HG02588 (cell line): ENCODE results near the gene SCARF2.
"Not testable (repeated sequence)": the region's sequence is repeated elsewhere in the genome, so short reads cannot be mapped to it uniquely, and the experiment has no call there.

ENCODE experiments used
- ATAC-seq: cut with Tn5 transposase; IDR thresholded peaks from one replicate; pipeline ENCODE4 v1.9.1; 2021; ENCODE audit warnings: mild to moderate bottlenecking, moderate library complexity; ENCODE audit not compliant: unreplicated experiment

Gene SCARF2

DNA sequence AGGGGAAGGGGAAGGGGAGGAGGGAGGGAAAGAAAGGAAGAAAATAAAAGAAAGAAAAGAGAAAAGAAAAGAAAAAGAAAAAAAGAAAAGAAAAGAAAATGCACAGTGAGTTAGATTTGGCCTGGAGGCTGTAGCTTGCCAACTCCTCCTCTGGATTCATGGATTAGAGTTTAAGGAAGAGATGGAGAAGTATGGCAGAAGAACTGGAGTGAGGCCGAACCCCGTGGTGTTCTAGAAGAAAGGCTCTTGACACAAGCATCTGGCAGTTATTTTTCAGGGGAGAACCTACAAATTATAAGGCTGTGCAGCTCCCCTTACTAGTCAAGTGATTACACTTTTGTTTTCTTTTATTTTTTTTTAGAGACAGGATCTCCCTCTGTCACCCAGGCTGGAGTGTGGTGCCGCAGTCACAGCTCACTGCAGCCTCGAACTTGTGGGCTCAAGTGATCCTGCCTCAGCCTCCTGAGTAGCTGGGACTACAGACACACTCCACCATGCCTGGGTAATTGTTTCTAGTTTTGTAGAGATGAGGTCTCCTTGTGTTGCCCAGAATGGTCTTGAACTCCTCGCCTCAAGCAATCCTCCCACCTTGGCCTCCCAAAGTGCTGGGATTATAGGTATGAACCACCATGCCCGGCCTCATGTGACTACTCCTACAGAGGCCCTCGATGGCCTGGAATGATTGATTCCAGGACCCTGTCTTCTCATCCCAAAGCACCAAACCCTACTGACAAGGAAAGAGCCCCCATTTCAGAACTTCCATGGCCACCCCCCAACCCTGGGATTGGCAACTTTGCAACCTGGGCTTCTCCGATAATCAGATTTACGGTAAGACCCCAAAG is 24.2 kb downstream of the SCARF2 start:
- ATAC-seq: no peak

DNA sequence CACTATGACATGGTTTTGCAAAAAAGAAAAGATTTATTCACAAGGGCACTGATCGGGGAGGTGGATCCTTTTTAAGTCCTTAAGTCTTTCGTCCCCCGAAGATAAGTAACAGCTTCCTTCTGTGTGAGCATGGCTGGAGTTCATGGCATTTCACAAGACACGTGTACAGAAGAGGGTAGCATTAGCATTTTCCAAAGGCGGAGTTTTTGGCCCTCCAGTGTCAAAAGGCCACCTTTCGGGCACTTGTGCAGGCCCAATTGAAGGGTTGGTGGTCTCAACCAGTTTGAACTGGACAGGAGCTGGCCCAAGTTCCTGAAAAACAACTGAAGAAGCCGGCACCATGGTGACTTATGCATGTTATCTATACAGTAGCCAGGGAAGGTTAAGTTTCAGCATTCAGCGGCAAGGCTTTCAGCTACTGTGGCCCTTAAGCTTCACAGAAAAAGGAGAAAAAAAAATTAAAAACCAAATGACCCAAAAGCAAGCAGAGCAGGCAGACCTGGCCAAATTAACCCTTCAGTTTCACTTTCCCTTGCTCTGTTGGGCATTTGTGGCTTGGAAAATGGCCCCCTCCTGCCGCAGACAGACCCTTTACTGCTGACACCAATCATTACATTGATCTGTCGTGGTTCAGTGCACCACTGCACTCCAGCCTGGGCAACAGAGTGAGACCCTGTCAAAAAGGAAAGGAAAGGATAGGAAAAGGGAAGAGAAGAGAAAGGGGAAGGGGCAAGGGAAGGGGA is 25.0 kb downstream of the SCARF2 start:
- no peak for ATAC-seq

DNA sequence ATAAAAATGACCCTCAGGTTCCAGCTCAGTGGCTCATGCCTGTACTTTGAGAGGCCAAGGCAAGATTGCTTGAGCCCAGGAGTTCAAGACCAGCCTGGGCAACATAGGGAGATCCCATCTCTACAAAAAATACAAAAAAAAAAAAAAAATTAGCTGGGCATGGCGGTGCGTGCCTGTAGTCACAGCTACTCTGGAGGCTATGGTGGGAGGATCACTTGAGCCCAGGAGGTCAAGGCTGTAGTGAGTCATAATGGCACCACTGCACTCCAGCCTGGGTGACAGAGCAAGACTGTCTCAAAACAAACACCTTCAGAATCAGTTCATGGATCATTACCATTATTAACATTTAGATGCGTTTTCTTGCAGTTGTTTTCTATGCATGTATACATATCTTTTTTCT is 28.2 kb downstream of the SCARF2 start:
- not testable (repeated sequence) for ATAC-seq

DNA sequence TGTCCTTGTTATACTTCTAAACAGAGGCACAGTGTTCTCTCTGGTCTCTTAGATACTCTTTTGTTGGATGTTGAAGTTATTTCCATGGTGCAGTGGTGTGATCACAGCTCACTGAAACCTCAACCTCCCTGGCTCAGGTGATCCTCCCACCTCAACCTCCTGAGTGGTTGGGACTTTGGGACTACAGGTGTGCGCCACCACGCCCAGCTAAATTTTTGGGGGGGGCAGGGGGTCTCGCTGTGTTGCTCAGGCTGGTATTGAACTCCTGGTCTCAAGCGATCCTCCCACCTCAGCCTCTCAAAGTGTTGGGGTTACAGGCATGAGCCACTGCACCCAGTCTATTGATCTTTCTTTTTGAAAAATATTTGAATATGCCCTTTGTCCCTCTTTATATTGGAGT is 28.7 kb downstream of the SCARF2 start:
- no peak for ATAC-seq

DNA sequence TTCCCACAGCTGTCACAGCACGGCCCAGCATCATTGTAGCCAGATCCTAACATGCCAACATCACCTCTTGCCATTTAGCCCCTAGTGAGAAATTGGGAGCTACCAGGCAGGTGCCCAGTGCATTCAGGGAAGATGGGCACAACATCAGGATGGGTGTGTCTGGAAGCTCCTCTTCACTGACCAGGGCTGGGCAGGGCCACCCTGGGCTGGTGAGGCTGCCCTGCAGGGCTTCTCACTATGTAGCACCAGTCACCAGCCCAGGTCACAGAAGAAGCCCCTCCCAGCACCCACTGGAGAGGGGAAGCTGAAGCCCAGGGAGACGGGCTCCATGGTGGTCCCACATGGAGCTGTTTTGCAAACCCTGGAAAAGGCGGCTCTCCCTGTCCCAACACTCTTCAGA is 29.8 kb downstream of the SCARF2 start:
- ATAC-seq: no peak

DNA sequence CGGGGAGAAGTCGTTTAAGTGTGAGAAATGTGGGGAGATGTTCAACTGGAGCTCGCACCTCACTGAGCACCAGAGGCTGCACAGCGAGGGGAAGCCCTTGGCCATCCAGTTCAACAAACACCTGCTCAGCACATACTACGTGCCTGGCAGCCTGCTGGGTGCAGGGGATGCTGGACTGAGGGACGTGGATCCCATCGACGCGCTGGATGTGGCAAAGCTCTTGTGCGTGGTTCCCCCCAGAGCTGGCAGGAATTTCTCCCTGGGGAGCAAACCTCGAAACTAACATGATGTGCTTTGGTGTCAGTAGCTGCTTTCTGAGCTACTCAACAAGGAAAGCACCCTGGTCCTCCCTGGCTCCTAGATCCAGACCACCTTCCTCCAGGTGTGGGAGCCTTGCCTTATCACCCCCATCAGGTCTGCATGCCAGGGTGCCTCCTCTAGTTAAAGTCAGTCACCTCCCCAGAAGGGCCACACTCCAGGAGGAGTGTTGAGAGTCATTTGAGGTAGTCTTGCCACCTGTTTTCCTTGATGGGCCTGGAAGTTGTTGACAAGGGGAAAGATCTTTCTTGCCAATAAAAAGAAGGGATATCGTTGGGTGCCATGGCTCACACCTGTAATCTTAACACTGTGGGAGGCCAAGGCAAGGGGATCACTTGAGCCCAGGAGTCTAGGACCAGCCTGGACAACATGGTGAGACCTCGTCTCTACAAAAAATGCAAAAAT is 30.8 kb downstream of the SCARF2 start:
- ATAC-seq: no peak

DNA sequence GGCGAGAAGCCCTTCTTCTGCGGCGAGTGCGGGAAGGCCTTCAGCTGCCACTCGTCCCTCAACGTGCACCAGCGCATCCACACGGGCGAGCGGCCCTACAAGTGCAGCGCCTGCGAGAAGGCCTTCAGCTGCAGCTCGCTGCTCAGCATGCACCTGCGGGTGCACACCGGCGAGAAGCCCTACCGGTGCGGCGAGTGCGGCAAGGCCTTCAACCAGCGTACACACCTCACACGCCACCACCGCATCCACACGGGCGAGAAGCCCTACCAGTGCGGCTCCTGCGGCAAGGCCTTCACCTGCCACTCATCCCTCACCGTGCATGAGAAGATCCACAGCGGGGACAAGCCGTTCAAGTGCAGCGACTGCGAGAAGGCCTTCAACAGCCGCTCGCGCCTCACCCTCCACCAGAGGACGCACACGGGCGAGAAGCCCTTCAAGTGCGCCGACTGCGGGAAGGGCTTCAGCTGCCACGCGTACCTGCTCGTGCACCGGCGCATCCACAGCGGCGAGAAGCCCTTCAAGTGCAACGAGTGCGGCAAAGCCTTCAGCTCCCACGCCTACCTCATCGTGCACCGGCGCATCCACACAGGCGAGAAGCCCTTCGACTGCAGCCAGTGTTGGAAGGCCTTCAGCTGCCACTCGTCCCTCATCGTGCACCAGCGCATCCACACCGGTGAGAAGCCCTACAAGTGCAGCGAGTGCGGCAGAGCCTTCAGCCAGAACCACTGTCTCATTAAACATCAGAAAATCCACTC is 31.5 kb downstream of the SCARF2 start:
- ATAC-seq: no peak

DNA sequence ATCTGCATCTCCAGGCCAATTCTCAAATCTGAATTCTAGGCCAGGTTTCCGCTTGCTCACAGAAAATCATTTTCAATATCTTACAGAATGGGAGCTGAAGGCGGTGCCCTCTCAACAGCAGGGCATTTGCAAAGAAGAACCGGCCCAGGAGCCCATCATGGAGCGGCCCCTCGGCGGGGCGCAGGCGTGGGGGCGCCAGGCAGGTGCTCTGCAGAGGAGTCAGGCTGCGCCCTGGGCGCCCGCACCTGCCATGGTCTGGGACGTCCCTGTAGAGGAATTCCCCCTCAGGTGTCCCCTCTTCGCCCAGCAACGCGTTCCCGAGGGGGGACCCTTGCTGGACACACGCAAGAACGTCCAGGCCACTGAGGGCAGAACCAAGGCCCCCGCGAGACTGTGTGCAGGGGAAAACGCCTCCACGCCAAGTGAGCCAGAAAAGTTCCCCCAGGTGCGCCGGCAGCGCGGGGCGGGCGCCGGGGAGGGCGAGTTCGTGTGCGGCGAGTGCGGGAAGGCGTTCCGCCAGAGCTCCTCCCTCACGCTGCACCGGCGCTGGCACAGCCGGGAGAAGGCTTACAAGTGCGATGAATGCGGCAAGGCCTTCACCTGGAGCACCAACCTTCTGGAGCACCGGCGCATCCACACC is 32.2 kb downstream of the SCARF2 start:
- ATAC-seq: no peak

DNA sequence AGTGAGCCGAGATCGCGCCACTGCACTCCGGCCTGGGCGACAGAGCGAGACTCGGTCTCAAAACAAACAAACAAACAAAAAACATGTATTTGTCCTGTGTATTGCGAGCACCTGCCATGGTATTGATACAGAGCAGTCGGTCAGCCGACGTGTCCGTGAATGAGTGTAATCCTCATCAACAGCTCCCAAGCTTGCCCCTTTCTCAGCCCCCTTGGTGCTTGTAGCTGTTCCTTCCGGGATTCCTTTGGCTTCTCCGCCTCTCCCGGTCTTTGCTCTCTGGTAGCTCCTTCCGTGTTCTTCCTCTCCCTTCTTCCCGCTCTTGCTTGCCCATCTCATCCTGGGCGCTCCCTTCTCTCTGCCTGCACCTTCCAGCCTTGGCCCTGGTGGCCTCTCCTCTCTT is 32.7 kb downstream of the SCARF2 start:
- ATAC-seq: no peak

DNA sequence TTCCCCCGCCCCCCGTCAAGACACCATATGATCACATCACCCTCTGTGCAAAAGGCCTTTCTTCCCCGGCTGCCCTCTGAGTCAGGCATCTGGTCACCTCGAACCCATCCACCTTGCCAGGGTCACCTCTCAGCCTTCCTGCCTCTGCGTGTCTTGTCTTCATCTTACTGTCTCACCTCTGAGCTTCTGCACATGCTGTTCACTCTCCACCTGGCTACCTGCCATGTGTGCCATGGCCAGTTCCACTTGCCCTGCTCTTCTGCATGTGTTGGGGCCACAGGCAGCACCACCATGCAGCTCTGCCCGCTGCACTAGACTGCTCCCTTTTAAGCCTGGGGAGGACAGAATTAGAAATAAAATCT is 33.9 kb downstream of the SCARF2 start:
- ATAC-seq: no peak

DNA sequence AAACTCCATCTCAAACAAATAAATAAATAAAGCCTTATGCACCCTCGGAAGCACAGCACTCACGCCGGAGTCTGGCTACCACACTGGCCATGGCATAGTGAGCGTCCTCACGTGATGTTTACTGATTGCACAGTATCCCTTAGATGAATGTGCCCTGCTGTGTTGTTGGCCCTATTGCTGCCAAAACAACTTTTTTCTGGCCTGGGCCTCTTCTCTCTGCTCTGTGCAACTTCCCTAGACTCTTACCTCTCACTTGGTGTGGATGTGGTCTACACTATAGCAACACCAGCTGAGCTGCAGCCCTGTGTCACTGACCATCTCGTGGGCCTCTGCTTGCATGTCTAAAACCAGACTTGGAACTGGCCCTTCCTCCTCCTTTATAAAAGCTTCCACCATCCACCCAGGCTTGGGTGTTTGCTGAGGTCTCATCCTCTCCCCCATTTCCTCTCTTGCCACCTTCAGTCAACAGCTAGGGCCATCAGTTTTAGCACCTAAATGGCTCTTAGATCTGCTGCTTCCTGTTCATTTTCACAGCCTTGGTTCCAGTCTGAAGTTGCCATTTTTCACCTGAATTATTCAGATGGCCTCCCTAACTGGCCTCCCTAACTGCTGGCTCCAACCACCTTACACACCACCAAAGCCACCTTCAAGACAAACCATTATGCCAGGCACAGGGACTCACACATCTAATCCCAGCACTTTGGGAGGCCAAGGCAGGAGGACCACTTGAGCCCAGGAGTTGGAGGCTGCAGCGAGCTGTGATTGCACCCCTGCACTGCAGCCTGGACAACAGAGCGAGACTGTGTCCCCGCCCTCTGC is 34.5 kb downstream of the SCARF2 start:
- no peak for ATAC-seq

DNA sequence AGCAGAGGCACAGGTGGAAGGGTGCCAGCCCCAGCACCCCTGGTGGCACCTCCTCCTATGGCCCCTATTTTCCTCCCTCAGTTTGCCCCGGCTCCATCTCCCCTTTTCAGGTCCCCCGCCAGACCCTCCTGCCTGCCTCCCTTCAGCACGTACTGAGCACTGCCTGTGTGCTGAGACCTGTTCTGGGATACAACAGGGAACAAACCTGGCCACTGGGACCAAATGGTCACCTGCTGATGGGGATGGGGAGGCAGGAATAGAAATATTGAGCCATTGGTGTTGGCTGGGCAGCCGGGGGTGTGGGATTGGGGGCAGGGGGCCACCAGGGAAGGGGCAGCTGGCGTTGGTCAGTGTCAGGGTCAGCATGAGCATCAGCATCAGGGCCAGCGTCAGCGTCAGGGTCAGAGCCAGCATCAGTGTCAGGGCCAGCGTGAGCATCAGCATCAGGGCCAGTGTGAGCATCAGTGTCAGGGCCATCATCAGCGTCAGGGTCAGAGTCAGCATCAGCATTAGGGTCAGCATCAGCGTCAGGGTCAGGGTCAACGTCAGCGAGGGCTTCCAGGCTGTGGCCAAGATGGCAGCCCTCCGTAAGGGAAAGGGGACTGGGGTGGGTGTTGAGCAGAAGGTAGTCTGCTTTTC is 36.1 kb downstream of the SCARF2 start:
- ATAC-seq: no peak

DNA sequence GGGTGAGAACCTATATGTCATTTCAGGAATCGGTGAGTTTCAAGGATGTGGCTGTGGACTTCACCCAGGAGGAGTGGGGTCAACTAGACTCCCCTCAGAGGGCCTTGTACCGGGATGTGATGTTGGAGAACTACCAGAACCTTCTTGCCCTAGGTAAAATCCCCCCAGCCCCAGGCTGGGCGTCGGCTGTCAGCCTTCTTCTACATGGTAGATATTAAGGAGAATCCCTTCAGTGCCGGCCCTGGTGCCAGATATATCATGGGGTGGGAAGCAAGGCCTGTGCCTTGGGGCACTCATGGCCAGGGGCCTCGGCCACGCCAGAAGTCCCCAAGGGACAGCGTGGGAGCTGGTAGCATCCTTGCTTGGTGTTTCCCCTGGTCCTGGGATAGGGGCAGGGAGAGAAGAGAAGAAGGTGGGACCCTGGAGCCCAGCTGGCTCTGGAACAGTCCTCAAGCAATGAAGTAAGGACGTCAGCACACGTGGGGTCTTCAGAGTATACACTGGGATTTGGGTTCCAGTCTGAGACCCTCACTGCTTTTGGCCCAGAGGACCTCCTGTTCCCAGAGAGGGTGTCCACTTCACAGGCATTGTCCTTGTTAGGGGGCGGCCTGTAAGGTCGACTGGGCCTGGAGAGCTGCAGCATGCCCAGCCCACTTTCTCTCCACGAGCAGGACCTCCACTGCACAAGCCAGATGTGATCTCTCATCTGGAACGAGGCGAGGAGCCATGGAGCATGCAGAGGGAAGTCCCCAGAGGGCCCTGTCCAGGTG is 36.8 kb downstream of the SCARF2 start:
- no peak for ATAC-seq

DNA sequence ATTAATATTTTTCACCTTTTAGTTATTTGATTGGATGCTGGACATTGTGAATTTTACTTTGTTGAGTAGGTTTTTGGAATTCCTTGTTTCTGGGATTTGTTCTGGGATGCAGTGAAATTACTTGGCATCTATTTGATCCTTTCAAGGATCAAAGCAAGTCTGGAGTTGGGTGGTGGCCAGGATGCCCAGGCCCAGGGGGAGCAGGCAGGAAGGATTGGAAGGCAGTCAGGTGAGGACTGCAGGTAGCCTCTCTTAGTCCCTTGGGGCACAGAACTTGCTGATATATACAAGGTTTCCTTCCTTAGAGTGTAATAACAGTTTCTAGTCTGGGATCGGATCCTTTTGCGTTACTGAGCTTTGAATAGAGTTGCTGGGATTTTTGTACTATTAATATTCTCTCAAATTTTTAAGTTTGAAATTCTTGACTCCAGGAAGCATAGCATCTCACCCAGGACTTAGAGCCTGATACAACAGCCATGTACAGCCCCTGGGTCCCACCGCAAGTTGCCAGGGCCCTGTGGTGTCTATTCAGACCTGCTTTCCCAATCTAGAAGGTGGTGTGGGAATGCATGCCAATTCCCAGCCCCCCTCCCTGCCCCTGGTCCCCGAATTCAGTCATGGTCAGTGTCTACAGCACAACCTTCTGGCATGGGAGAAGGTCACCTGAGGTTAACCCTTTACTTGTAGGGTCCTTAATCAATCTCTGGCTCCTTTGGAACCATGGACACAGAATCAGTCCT is 37.6 kb downstream of the SCARF2 start:
- ATAC-seq: no peak

DNA sequence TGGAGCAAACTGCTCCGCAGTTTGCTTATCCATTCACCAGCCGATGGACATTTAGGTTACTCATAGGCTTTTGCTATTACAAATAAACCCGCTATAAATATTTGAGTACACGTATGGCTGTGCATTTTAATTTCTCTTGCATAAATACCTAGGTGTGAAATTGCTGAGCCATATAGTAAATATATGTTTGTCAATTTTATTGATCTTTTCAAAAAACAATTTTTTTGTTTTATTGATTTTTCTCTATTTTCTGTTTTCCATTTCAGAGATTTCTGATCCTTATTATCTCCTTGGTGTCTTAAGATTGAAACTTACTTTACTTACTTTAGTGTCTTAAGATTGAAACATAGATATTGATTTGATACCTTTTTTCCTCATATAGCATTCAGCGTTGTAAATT is 39.2 kb downstream of the SCARF2 start:
- no peak for ATAC-seq

DNA sequence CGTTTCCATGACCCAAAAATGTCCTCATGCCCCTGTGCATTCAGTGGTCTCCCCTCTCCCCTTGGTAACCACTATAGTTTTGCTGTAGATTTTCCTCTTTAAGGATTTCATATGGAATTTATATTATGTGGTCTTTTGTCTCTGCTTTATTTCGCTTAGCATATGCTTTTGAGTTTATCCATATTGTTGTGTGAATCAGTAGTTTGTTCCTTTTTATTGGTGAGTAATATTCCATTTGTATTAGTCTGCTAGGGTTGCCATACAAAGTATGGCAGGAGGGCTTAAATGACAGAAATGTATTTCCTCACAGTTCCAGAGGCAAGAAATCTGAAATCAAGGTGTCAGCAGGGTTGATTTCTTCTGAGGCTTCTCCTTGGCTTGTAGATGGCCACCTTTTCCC is 40.1 kb downstream of the SCARF2 start:
- no peak for ATAC-seq

DNA sequence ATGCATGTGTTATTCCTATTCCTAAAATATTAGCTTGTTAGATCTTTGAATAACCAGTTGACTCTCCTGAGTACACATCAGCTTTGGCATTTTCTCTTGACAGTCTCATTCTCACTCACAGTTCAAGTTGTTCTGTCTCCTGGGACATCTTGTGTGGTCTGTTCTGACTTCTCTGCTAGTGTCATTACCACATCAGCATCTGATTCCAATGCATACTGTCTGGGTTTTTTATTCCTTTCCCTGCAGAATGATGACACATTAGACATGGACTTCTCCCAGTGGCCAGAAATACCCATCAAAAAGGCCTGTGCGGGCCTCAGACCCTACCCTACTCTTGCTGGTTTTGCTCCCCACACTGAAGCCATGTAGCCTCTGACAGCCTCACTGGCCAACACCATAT is 41.0 kb downstream of the SCARF2 start:
- ATAC-seq: no peak

DNA sequence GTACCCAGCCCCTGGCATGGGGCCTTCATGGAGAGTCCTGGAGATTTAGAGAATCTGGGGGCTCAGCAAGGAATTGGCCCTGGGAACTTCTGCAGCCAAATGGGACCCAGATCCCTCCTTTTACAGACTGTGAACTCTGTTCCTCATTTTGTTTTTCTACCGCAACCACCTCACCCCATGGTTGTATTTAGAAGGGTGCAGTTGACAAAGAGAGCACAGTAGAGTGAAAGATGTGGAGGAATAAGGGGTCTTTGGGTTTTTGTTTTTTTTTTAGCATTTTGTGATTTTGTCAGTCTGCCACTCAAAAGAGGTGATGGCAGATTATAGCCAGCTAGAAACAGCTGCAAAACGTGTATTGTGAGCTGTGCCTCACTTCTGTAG is 41.7 kb downstream of the SCARF2 start:
- ATAC-seq: no peak
